HFF-Myc (cell line): ENCODE data around the gene MPST.

Experiments used
- DNase-seq: peaks from one replicate; pipeline ENCODE4 v3.0.0-alpha.2; 2011; ENCODE audit warnings: low read depth; ENCODE audit errors: extremely low read depth
- H3K4me3 ChIP-seq: replicated peaks from 2 replicates; pipeline ENCODE4 v1.5.1; 2011; ENCODE audit warnings: low read depth, mild to moderate bottlenecking, control low read depth, low read length
- TF ChIP-seq, protein P1 (sequence below): IDR thresholded peaks from 2 replicates; pipeline ENCODE4 v1.5.1; 2012; ENCODE audit warnings: mild to moderate bottlenecking, low read depth, low read length, control low read depth; ENCODE audit errors: missing control alignments

MPST gene

DNA sequence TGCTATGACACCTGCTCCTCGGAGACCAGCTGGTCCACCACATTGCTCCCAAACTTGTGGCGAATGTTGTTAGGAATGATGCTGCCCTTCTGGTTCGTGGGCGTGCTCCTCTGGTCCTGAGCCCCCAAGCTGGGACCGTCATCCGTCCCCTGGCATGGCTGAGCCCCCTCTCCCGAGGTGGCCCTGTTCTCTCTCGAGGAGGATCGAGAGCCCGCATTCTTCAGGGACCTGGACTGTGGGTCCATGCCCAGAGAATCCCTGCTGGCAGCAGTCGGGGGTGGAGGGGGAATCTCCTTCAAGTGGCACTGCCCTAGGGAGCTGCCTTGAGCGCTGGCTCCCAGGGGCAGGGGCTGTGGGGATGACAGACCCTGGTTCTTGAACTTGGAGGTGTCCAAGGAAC, 17.7 kb upstream of the MPST start:
- H3K4me3 ChIP-seq, result no peak overlapping the region
- no peak for DNase-seq
- TF ChIP-seq, protein P1, sequence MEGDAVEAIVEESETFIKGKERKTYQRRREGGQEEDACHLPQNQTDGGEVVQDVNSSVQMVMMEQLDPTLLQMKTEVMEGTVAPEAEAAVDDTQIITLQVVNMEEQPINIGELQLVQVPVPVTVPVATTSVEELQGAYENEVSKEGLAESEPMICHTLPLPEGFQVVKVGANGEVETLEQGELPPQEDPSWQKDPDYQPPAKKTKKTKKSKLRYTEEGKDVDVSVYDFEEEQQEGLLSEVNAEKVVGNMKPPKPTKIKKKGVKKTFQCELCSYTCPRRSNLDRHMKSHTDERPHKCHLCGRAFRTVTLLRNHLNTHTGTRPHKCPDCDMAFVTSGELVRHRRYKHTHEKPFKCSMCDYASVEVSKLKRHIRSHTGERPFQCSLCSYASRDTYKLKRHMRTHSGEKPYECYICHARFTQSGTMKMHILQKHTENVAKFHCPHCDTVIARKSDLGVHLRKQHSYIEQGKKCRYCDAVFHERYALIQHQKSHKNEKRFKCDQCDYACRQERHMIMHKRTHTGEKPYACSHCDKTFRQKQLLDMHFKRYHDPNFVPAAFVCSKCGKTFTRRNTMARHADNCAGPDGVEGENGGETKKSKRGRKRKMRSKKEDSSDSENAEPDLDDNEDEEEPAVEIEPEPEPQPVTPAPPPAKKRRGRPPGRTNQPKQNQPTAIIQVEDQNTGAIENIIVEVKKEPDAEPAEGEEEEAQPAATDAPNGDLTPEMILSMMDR, result no peak

DNA sequence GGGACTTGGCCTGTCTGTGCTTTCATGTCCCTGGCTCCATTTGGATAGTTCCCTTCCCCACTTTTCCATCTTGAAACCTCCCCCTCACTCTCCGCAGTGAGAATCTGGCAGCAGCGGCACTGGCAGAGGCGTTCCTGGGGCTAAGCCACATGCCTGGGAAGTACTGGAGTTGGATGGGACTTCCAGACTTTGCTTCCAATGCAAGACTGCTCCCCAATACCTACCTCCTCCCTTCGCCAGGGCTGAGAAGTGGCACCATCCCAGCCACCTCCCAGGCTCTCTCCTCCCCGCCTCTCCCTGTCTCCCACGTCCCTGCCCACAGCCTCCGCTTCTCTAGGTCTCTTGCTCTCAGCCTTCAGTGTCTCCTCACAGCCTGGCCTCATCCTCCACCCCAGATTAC, 16.9 kb upstream of the MPST start:
- H3K4me3 ChIP-seq, result no peak overlapping the region
- TF ChIP-seq, protein P1, result no peak

DNA sequence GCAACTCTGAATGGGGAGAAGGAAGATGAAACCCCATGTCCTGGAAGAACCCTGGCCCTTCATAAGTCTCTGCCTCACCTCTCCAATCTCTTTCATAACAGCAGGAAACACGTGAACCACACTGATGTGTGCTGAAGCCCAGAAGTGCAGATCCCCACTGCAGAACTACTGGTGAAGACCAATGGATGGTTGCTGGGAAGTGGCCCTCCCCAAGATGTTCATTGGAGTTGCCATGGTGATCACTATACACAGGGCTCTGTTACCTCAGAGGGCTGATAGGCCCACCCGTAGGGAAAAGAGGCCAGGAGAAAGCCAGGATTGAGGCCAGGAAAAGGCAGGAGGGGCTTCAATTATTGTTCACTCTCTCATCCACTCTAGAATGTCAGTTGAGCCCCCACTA, 11.9 kb upstream of the MPST start:
- H3K4me3 ChIP-seq, result no peak overlapping the region
- TF ChIP-seq, protein P1, result no peak
- no peak for DNase-seq

More for the DNA sequence above, 16.9 kb upstream of the MPST start:
- DNase-seq, result no peak

DNA sequence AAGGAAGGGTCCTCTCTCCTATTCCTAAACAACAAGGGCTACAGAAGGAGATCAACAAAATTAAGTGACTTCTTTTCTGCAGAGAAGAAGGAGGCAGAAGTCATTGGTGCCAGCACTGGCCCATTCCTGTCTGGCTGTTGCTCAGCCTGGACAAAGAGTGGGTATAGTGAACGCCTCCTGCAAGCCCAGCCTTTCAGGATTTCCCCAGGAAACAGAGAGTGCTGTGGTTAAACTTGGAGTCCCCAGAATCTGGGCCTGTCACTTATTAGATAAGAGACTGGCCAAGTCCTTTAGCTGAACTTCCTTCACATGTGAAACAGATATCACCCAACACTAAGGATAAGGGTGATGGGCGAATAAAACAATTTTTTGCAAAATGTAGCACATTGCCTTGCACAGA, 11.2 kb upstream of the MPST start:
- TF ChIP-seq, protein P1, result no peak
- H3K4me3 ChIP-seq, result no peak overlapping the region
- no peak for DNase-seq

DNA sequence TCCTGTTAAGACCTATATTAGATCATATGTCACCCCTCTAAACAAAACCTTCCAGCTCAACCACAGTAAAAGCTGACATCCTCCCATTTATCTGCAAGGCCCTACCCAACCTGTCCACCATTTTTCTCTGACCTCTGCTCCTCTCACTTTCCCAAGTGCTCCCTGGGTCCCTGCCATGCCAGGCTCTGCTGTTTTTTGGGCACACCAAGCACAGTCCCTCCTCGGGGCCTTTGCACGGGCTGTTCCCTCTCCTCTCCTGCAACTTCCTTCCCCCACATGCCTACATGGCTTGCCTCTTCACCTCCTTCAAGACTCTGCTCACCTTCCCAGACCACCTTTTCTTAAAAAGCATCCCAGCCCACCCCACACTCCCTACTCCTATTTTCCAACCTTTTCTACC, 10.1 kb upstream of the MPST start:
- H3K4me3 ChIP-seq, result no peak overlapping the region
- DNase-seq, result no peak
- TF ChIP-seq, protein P1, result no peak

DNA sequence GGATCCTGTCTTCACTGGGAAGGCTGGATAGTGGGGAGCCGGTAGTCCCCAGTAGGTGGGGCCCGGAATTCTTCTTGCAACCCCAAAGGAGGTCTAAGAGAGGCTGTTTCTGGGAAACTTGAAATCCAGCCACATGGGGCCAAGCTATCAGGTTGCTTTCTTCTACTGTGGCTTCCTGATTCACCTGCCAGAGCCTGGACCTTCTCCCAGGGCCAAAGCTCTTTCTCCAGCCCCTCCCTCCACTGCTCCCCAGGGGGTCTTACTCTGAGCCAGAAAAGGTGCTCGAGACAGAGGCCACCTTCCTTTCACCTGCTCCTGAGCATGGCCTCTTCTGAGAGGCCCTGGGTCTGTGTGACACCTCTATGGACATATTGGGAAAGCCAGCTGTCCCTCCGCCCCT, 9.4 kb upstream of the MPST start:
- DNase-seq, result no peak
- H3K4me3 ChIP-seq, result no peak overlapping the region
- TF ChIP-seq, protein P1, result no peak

DNA sequence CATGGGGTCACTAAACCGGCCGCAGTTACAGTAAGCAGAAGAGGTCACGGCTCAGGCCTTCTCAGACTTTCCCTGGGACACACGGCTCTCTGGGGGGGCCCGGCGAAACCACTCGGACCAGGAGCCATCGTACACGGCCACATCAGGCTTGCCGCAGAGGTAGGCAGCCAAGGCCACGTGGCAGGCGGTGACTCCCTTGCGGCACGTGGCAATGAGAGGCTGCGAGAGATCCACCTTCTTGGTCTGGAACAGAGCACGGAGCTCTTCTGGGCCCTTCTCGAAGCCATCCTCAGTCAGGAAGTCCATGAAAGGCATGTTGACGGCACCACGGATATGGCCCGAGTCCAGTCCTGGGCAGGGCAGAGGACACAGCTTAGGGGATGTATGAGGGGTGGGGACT, 8.6 kb upstream of the MPST start:
- no peak for DNase-seq
- H3K4me3 ChIP-seq, result no peak overlapping the region
- TF ChIP-seq, protein P1, result no peak
